ENCODE data around the gene PRRX2. TPM values are rescaled to one million over a fixed set of nuclear protein-coding genes. Genes with fewer than 3 reads are reported as not detected.

Gene PRRX2
- total RNA-seq, 2 donors from 2014 or later = 4.3 to 14.3 TPM

- no peak overlapping the region for H3K27ac ChIP-seq
- intact Hi-C loops (cut with DNase I) = no loop called here
These were observed 28.3 kb downstream of the PRRX2 start for GRCh38 chr9:129693741-129694140.

GRCh38 chr9:129694243-129694646, 28.8 kb downstream of the PRRX2 start:
- Histone ChIP-seq H3K4me3 (no peak overlapping the region), H3K27me3 (replicated peaks; ENCODE audit: insufficient read depth) (no peaks in the 10 kb centered on the region), H3K4me1 (replicated peaks) (no peaks in the 10 kb centered on the region), H3K9me3 (no peaks in the 10 kb centered on the region), H3K27ac (no peak overlapping the region), H3K36me3 (no peaks in the 10 kb centered on the region)
- TF ChIP-seq, protein P1, sequence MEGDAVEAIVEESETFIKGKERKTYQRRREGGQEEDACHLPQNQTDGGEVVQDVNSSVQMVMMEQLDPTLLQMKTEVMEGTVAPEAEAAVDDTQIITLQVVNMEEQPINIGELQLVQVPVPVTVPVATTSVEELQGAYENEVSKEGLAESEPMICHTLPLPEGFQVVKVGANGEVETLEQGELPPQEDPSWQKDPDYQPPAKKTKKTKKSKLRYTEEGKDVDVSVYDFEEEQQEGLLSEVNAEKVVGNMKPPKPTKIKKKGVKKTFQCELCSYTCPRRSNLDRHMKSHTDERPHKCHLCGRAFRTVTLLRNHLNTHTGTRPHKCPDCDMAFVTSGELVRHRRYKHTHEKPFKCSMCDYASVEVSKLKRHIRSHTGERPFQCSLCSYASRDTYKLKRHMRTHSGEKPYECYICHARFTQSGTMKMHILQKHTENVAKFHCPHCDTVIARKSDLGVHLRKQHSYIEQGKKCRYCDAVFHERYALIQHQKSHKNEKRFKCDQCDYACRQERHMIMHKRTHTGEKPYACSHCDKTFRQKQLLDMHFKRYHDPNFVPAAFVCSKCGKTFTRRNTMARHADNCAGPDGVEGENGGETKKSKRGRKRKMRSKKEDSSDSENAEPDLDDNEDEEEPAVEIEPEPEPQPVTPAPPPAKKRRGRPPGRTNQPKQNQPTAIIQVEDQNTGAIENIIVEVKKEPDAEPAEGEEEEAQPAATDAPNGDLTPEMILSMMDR (IDR thresholded peaks at IDR 0.05) = no peak
- TF ChIP-seq POLR2A (IDR thresholded peaks at IDR 0.05) = no peak
- no peak for TF ChIP-seq POLR2AphosphoS5 (IDR thresholded peaks at IDR 0.05)
- DNase-seq (ENCODE audit: low spot score) = no peak
- intact Hi-C loops (cut with DNase I) = no loop called here
- WGBS = 60% methylated on average over 11 of the region's 11 CpGs

More at GRCh38 chr9:129693741-129694140, 28.3 kb downstream of the PRRX2 start:
- no peak overlapping the region for H3K4me3 ChIP-seq
- TF ChIP-seq POLR2A (IDR thresholded peaks at IDR 0.05) = no peak
- TF ChIP-seq, protein P1 (IDR thresholded peaks at IDR 0.05) = no peak
- TF ChIP-seq POLR2AphosphoS5 (IDR thresholded peaks at IDR 0.05) = no peak
- 83% methylated on average over 8 of the region's 8 CpGs for WGBS
- H3K27me3 ChIP-seq (replicated peaks; ENCODE audit: insufficient read depth) = no peaks in the 10 kb centered on the region
- no peaks in the 10 kb centered on the region for H3K4me1 ChIP-seq (replicated peaks)
- no peaks in the 10 kb centered on the region for H3K9me3 ChIP-seq
- no peaks in the 10 kb centered on the region for H3K36me3 ChIP-seq
- DNase-seq (ENCODE audit: low spot score) = no peak

DNA sequence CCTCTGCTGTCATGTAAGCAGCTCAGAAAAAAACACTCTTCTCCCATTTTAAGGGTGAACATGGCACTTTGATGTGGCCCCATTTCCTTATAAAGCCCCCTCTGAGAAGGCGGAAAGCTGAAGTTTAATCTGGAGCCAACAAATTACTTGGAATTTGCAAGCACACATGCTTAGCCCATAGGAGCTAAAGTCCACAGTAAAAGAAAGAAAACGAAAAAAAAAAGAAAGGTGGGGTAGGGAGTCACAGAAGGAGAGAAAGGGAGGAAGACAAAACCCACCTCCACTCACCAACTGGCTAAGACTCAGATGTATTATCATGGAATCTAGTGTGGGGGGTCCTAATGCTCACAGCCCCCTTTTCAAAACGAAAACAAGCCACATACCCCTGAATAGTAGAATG, 30.4 kb downstream of the PRRX2 start:
- Histone ChIP-seq H3K9me3 (no peaks in the 10 kb centered on the region), H3K4me3 (no peak overlapping the region), H3K4me1 (replicated peaks) (no peaks in the 10 kb centered on the region), H3K36me3 (no peaks in the 10 kb centered on the region), H3K27ac (no peak overlapping the region), H3K27me3 (replicated peaks; ENCODE audit: insufficient read depth) (no peaks in the 10 kb centered on the region)
- no peak for DNase-seq (ENCODE audit: low spot score)
- intact Hi-C loops (cut with DNase I) = no loop called here
- TF ChIP-seq, protein P1 (IDR thresholded peaks at IDR 0.05) = no peak
- TF ChIP-seq POLR2AphosphoS5 (IDR thresholded peaks at IDR 0.05) = no peak
- no peak for TF ChIP-seq POLR2A (IDR thresholded peaks at IDR 0.05)
- 60% methylated on average over 3 of the region's 3 CpGs for WGBS

- 4% methylated on average over 58 of the region's 71 CpGs for WGBS
- peak overlapping the region; percentile 25 to 32 for H3K4me3 ChIP-seq
- H3K36me3 ChIP-seq = no peaks in the 10 kb centered on the region
- no peaks in the 10 kb centered on the region for H3K27me3 ChIP-seq (replicated peaks; ENCODE audit: insufficient read depth)
- no peaks in the 10 kb centered on the region for H3K4me1 ChIP-seq (replicated peaks)
- H3K9me3 ChIP-seq = no peaks in the 10 kb centered on the region
- TF ChIP-seq POLR2AphosphoS5 (IDR thresholded peaks at IDR 0.05) (no peak), POLR2A (IDR thresholded peaks at IDR 0.05) (no peak)
- TF ChIP-seq, protein P1 (IDR thresholded peaks at IDR 0.05) = no peak
- no peak for DNase-seq (ENCODE audit: low spot score)
- intact Hi-C loops (cut with DNase I) = no loop called here
- peak overlapping the region; percentile 27 to 38 for H3K27ac ChIP-seq
These were observed 31.7 kb downstream of the PRRX2 start for GRCh38 chr9:129696944-129697655.

- no peak for DNase-seq (ENCODE audit: low spot score)
- H3K27ac ChIP-seq = peak overlapping the region; percentile 27 to 38
- H3K4me3 ChIP-seq = peak overlapping the region; percentile 25 to 32
- intact Hi-C loops (cut with DNase I) = no loop called here
- WGBS = 4% methylated on average over 25 of the region's 25 CpGs
- no peaks in the 10 kb centered on the region for H3K9me3 ChIP-seq
- TF ChIP-seq POLR2AphosphoS5 (IDR thresholded peaks at IDR 0.05) (no peak), POLR2A (IDR thresholded peaks at IDR 0.05) (no peak)
- TF ChIP-seq, protein P1 (IDR thresholded peaks at IDR 0.05) = no peak
- H3K36me3 ChIP-seq = no peaks in the 10 kb centered on the region
- no peaks in the 10 kb centered on the region for H3K27me3 ChIP-seq (replicated peaks; ENCODE audit: insufficient read depth)
- H3K4me1 ChIP-seq (replicated peaks) = no peaks in the 10 kb centered on the region
These were observed 32.3 kb downstream of the PRRX2 start for GRCh38 chr9:129697656-129698253.
